Activated B cell treated with CpG ODN at 0.5 μM for 24 hours (primary cell): ENCODE measurements around the gene TMEM178B. TPM values are rescaled to one million over a fixed set of nuclear protein-coding genes. Genes with fewer than 3 reads are reported as not detected.

Source experiments
- ATAC-seq: fragments of 200-7000 bp; cut with Tn5 transposase; one replicate; pipeline ENCODE4 v1.10.0; 2021; ENCODE audit warnings: low read depth, mild to moderate bottlenecking, moderate library complexity
- CTCF ChIA-PET: fragments of 350-600 bp; sonication (Branson Sonifier 250); formaldehyde crosslinking; loops from one replicate; lab custom pipeline; 2021; ENCODE audit warnings: antibody characterized with exemption; lab: Charles Lee
- POLR2A ChIA-PET: fragments of 350-600 bp; sonication (Branson Sonifier 250); formaldehyde crosslinking; loops from one replicate; lab custom pipeline; 2021; ENCODE audit warnings: antibody characterized with exemption; lab: Charles Lee
- DNase-seq: peaks from one replicate; pipeline ENCODE4 v3.0.0; 2022
- H3K27ac Mint-ChIP-seq: one replicate; pipeline ENCODE4 v1.8.0; 2020; ENCODE audit warnings: mixed read lengths
- H3K27me3 Mint-ChIP-seq: one replicate; pipeline ENCODE4 v1.8.0; 2021; ENCODE audit warnings: mixed read lengths
- H3K36me3 Mint-ChIP-seq: one replicate; pipeline ENCODE4 v1.8.0; 2021; ENCODE audit warnings: low read depth, mixed read lengths
- H3K4me1 Mint-ChIP-seq: one replicate; pipeline ENCODE4 v1.8.0; 2021; ENCODE audit warnings: mixed read lengths
- H3K4me3 Mint-ChIP-seq: one replicate; pipeline ENCODE4 v1.8.0; 2020; ENCODE audit warnings: mild to moderate bottlenecking, mixed read lengths
- H3K9me3 Mint-ChIP-seq: one replicate; pipeline ENCODE4 v1.8.0; 2020; ENCODE audit warnings: mixed read lengths
- CTCF ChIP-seq: fragments of 200-600 bp; IDR thresholded peaks from one replicate; pipeline ENCODE4 v1.8.0; 2022; ENCODE audit warnings: antibody characterized with exemption, mild to moderate bottlenecking
- intact Hi-C: fragments of 100-400 bp; cut with micrococcal nuclease; formaldehyde crosslinking; loops from one replicate; pipeline ENCODE4 v1.15.1; 2024
- total RNA-seq: library from RNA; stranded (reverse); gene quantifications from 2 replicates; pipeline ENCODE4 v1.2.3, GENCODE V29; 2022

Gene TMEM178B
- total RNA-seq, 1 donor from 2014 or later, result 0.49 TPM

GRCh38 chr7:141287936-141288335 is 214.1 kb downstream of the TMEM178B start:
- no peak for TF ChIP-seq CTCF
- no peaks in the 10 kb centered on the region for H3K9me3 Mint-ChIP-seq
- no peak overlapping the region for H3K4me3 Mint-ChIP-seq
- no peaks in the 10 kb centered on the region for H3K36me3 Mint-ChIP-seq
- H3K27ac Mint-ChIP-seq, result no peak overlapping the region
- POLR2A ChIA-PET, result no interaction called here
- CTCF ChIA-PET, result no interaction called here
- H3K4me1 Mint-ChIP-seq, result peaks cover 10% of the 10 kb centered on the region
- no peak for DNase-seq
- intact Hi-C loops, result no loop called here
- H3K27me3 Mint-ChIP-seq, result no peaks in the 10 kb centered on the region
- no peak for ATAC-seq

- no peaks in the 10 kb centered on the region for H3K9me3 Mint-ChIP-seq
- peaks cover 3% of the 10 kb centered on the region for H3K27me3 Mint-ChIP-seq
- H3K4me3 Mint-ChIP-seq, result no peak overlapping the region
- no peak overlapping the region for H3K27ac Mint-ChIP-seq
- ChIA-PET CTCF (no interaction called here), POLR2A (no interaction called here)
- ATAC-seq (no peak), DNase-seq (no peak)
- no peaks in the 10 kb centered on the region for H3K36me3 Mint-ChIP-seq
- intact Hi-C loops, result no loop called here
- peaks cover 10% of the 10 kb centered on the region for H3K4me1 Mint-ChIP-seq
- TF ChIP-seq CTCF, result no peak
Observed at GRCh38 chr7:141288626-141289025, 214.8 kb downstream of the TMEM178B start.

- Mint-ChIP-seq H3K4me3 (no peak overlapping the region), H3K9me3 (no peaks in the 10 kb centered on the region), H3K27me3 (peaks cover 3% of the 10 kb centered on the region), H3K27ac (no peak overlapping the region), H3K4me1 (peaks cover 10% of the 10 kb centered on the region), H3K36me3 (no peaks in the 10 kb centered on the region)
- intact Hi-C loops, result no loop called here
- DNase-seq (no peak), ATAC-seq (no peak)
- POLR2A ChIA-PET, result no interaction called here
- CTCF ChIA-PET, result no interaction called here
- no peak for TF ChIP-seq CTCF
Observed at GRCh38 chr7:141290365-141290764, 216.5 kb downstream of the TMEM178B start.

- ChIA-PET POLR2A (no interaction called here), CTCF (no interaction called here)
- Mint-ChIP-seq H3K27ac (no peak overlapping the region), H3K27me3 (peaks cover 3% of the 10 kb centered on the region), H3K4me3 (no peak overlapping the region), H3K9me3 (no peaks in the 10 kb centered on the region), H3K36me3 (no peaks in the 10 kb centered on the region), H3K4me1 (peaks cover 10% of the 10 kb centered on the region)
- ATAC-seq (no peak), DNase-seq (no peak)
- no peak for TF ChIP-seq CTCF
- intact Hi-C loops, result no loop called here
Observed at GRCh38 chr7:141290973-141291372, 217.1 kb downstream of the TMEM178B start.

- ChIA-PET CTCF (no interaction called here), POLR2A (no interaction called here)
- intact Hi-C loops, result no loop called here
- ATAC-seq (no peak), DNase-seq (no peak)
- no peak overlapping the region for H3K27ac Mint-ChIP-seq
- no peak for TF ChIP-seq CTCF
- H3K4me3 Mint-ChIP-seq, result peak overlapping the region; percentile 24
- peaks cover 3% of the 10 kb centered on the region for H3K27me3 Mint-ChIP-seq
- H3K9me3 Mint-ChIP-seq, result no peaks in the 10 kb centered on the region
- no peaks in the 10 kb centered on the region for H3K36me3 Mint-ChIP-seq
- H3K4me1 Mint-ChIP-seq, result peaks cover 10% of the 10 kb centered on the region
Observed at GRCh38 chr7:141291541-141291940, 217.7 kb downstream of the TMEM178B start.
